ENCODE results near the gene TMEM132D.

The TMEM132D gene

DNA sequence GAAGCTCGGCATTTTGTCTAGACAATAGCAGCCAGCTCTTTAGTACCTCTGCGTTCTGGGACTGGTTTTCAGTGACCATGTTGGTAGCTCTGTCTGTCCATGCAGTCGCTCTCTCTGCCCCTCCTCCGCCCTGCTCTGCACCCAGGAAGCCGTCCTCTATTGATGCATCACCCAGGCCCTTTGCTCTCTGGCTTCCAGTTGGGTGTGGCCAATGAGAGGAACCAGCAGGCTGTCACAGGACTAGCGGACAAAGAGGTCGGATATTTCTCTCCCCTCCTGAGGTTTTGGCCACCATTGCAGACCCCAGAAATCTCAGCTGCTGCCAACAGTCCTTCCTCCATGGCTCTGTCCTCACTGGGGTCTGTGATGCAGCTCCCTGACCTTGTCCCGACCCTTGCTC, 180.6 kb downstream of the TMEM132D start:
- ChIA-PET CTCF (no interaction called here), POLR2A (no interaction called here)
- Histone ChIP-seq H3K27ac (ENCODE audit: extremely low read depth, low read depth, low read length) (no peak overlapping the region), H3K4me1 (ENCODE audit: control insufficient read depth, insufficient read depth, low read length) (no peaks in the 10 kb centered on the region), H3K4me3 (ENCODE audit: low read depth, low read length) (no peak overlapping the region), H3K9me3 (ENCODE audit: control insufficient read depth, insufficient read depth, low read depth, low read length) (no peaks in the 10 kb centered on the region), H3K36me3 (ENCODE audit: control insufficient read depth in 2 of 2, insufficient read depth in 1 of 2, low read length in 2 of 2) (no peaks in the 10 kb centered on the region)
- no peak for TF ChIP-seq ZNF274 (IDR thresholded peaks at IDR 0.05; ENCODE audit: low read length)
- no peak for TF ChIP-seq ZNF274 (tag by site-specific recombination; IDR thresholded peaks at IDR 0.05; ENCODE audit: borderline replicate concordance)
- TF ChIP-seq ZNF155 (tag by site-specific recombination; IDR thresholded peaks at IDR 0.05), result no peak
- no peak for TF ChIP-seq ZNF174 (tag by site-specific recombination; IDR thresholded peaks at IDR 0.05)
- no peak for TF ChIP-seq TRIM28 (IDR thresholded peaks at IDR 0.05; ENCODE audit: borderline replicate concordance, low read length)
- no peak for TF ChIP-seq SCRT1 (tag by site-specific recombination; IDR thresholded peaks at IDR 0.05; ENCODE audit: borderline replicate concordance)
- TF ChIP-seq, protein P1, sequence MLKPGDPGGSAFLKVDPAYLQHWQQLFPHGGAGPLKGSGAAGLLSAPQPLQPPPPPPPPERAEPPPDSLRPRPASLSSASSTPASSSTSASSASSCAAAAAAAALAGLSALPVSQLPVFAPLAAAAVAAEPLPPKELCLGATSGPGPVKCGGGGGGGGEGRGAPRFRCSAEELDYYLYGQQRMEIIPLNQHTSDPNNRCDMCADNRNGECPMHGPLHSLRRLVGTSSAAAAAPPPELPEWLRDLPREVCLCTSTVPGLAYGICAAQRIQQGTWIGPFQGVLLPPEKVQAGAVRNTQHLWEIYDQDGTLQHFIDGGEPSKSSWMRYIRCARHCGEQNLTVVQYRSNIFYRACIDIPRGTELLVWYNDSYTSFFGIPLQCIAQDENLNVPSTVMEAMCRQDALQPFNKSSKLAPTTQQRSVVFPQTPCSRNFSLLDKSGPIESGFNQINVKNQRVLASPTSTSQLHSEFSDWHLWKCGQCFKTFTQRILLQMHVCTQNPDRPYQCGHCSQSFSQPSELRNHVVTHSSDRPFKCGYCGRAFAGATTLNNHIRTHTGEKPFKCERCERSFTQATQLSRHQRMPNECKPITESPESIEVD (tag by site-specific recombination; IDR thresholded peaks at IDR 0.05), result no peak
- no peak for TF ChIP-seq MZF1 (tag by site-specific recombination; IDR thresholded peaks at IDR 0.05; ENCODE audit: borderline replicate concordance)
- no peak for TF ChIP-seq SP2 (tag by site-specific recombination; IDR thresholded peaks at IDR 0.05)
- no peak for TF ChIP-seq SCRT2 (tag by site-specific recombination; IDR thresholded peaks at IDR 0.05)

DNA sequence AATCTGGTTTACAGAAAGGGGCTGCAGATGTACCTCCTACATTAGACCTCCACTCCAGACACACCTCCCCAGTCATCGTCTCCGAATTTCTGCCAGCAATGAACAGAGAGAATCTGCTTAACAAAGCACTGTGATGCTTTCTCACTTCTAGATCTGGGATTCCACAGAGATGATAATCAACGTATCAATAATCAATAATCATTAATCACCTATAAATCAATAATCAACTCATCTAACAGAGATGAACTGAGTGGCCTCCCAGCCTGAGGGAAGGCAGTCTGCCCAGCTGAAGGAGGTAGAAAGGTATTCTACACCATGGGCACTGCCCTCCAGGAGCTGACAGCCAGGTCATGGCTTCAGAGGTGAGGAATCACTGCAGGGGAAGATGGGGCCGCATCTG, 183.2 kb downstream of the TMEM132D start:
- Histone ChIP-seq H3K36me3 (ENCODE audit: control insufficient read depth in 2 of 2, insufficient read depth in 1 of 2, low read length in 2 of 2) (no peaks in the 10 kb centered on the region), H3K4me3 (ENCODE audit: low read depth, low read length) (no peak overlapping the region), H3K4me1 (ENCODE audit: control insufficient read depth, insufficient read depth, low read length) (no peaks in the 10 kb centered on the region), H3K9me3 (ENCODE audit: control insufficient read depth, insufficient read depth, low read depth, low read length) (no peaks in the 10 kb centered on the region), H3K27ac (ENCODE audit: extremely low read depth, low read depth, low read length) (no peak overlapping the region)
- TF ChIP-seq ZNF138 (tag by site-specific recombination; IDR thresholded peaks at IDR 0.05; ENCODE audit: borderline replicate concordance), result no peak
- no peak for TF ChIP-seq ZNF561 (tag by site-specific recombination; IDR thresholded peaks at IDR 0.05; ENCODE audit: borderline replicate concordance)
- POLR2A ChIA-PET, result no interaction called here
- CTCF ChIA-PET, result no interaction called here

DNA sequence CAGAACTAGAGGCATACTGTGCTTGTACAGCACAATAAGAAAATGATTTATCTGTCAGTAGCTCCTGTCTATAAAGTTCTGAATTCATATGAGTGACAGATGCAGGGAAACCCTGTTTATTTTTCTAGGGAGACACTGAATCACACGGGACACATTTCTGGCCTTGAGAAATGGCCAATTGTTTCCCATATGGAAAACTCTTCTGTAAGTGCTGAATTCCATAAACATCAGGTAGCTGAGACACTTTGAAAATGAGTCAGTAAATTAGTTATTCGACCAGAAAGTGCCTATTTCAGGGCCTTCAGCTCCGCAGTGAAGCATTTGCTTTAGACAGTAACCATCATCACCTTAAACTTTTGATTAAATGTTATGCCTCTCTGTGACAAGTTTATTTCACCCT, 184.4 kb downstream of the TMEM132D start:
- no peak for TF ChIP-seq ZNF610 (tag by site-specific recombination; IDR thresholded peaks at IDR 0.05; ENCODE audit: borderline replicate concordance)
- TF ChIP-seq, protein P2, sequence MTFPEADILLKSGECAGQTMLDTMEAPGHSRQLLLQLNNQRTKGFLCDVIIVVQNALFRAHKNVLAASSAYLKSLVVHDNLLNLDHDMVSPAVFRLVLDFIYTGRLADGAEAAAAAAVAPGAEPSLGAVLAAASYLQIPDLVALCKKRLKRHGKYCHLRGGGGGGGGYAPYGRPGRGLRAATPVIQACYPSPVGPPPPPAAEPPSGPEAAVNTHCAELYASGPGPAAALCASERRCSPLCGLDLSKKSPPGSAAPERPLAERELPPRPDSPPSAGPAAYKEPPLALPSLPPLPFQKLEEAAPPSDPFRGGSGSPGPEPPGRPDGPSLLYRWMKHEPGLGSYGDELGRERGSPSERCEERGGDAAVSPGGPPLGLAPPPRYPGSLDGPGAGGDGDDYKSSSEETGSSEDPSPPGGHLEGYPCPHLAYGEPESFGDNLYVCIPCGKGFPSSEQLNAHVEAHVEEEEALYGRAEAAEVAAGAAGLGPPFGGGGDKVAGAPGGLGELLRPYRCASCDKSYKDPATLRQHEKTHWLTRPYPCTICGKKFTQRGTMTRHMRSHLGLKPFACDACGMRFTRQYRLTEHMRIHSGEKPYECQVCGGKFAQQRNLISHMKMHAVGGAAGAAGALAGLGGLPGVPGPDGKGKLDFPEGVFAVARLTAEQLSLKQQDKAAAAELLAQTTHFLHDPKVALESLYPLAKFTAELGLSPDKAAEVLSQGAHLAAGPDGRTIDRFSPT (tag by site-specific recombination; IDR thresholded peaks at IDR 0.05), result no peak
- TF ChIP-seq ZNF248 (tag by site-specific recombination; IDR thresholded peaks at IDR 0.05), result no peak
- no peak for TF ChIP-seq ZBTB7A (tag by site-specific recombination; IDR thresholded peaks at IDR 0.05; ENCODE audit: low read depth)
- TF ChIP-seq, protein P3, sequence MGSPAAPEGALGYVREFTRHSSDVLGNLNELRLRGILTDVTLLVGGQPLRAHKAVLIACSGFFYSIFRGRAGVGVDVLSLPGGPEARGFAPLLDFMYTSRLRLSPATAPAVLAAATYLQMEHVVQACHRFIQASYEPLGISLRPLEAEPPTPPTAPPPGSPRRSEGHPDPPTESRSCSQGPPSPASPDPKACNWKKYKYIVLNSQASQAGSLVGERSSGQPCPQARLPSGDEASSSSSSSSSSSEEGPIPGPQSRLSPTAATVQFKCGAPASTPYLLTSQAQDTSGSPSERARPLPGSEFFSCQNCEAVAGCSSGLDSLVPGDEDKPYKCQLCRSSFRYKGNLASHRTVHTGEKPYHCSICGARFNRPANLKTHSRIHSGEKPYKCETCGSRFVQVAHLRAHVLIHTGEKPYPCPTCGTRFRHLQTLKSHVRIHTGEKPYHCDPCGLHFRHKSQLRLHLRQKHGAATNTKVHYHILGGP (tag by site-specific recombination; IDR thresholded peaks at IDR 0.05), result no peak
- TF ChIP-seq, protein P4, sequence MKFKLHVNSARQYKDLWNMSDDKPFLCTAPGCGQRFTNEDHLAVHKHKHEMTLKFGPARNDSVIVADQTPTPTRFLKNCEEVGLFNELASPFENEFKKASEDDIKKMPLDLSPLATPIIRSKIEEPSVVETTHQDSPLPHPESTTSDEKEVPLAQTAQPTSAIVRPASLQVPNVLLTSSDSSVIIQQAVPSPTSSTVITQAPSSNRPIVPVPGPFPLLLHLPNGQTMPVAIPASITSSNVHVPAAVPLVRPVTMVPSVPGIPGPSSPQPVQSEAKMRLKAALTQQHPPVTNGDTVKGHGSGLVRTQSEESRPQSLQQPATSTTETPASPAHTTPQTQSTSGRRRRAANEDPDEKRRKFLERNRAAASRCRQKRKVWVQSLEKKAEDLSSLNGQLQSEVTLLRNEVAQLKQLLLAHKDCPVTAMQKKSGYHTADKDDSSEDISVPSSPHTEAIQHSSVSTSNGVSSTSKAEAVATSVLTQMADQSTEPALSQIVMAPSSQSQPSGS (tag by site-specific recombination; IDR thresholded peaks at IDR 0.05; ENCODE audit: low read depth), result no peak
- TF ChIP-seq YY2 (tag by site-specific recombination; IDR thresholded peaks at IDR 0.05), result no peak
- TF ChIP-seq KLF8 (tag by site-specific recombination; IDR thresholded peaks at IDR 0.05), result no peak
- TF ChIP-seq ZIC2 (tag by site-specific recombination; IDR thresholded peaks at IDR 0.05), result no peak
- no peak for TF ChIP-seq KLF10 (tag by site-specific recombination; IDR thresholded peaks at IDR 0.05)
- TF ChIP-seq ZNF561 (tag by site-specific recombination; IDR thresholded peaks at IDR 0.05; ENCODE audit: borderline replicate concordance), result no peak
- no peak for TF ChIP-seq ZNF48 (tag by site-specific recombination; IDR thresholded peaks at IDR 0.05)
- no peak for TF ChIP-seq EGR2 (tag by site-specific recombination; IDR thresholded peaks at IDR 0.05; ENCODE audit: low read depth)
- TF ChIP-seq SALL2 (tag by site-specific recombination; IDR thresholded peaks at IDR 0.05; ENCODE audit: borderline replicate concordance), result no peak
- TF ChIP-seq BCL11B (tag by site-specific recombination; IDR thresholded peaks at IDR 0.05; ENCODE audit: low read depth), result no peak
- no peak for TF ChIP-seq ZNF510 (tag by site-specific recombination; IDR thresholded peaks at IDR 0.05; ENCODE audit: insufficient replicate concordance)
- TF ChIP-seq ZNF121 (tag by site-specific recombination; IDR thresholded peaks at IDR 0.05), result no peak
- H3K4me1 ChIP-seq (ENCODE audit: control insufficient read depth, insufficient read depth, low read length), result no peaks in the 10 kb centered on the region
- CTCF ChIA-PET, result no interaction called here
- no peak overlapping the region for H3K4me3 ChIP-seq (ENCODE audit: low read depth, low read length)
- POLR2A ChIA-PET, result no interaction called here
- H3K9me3 ChIP-seq (ENCODE audit: control insufficient read depth, insufficient read depth, low read depth, low read length), result no peaks in the 10 kb centered on the region
- no peak overlapping the region for H3K27ac ChIP-seq (ENCODE audit: extremely low read depth, low read depth, low read length)
- H3K36me3 ChIP-seq (ENCODE audit: control insufficient read depth in 2 of 2, insufficient read depth in 1 of 2, low read length in 2 of 2), result no peaks in the 10 kb centered on the region

All from HEK293 (cell line).